H9 (cell line): Measurements from ENCODE around the gene CSN1S1. TPM values are rescaled to one million over a fixed set of nuclear protein-coding genes. Genes with fewer than 3 reads are reported as not detected.

Source experiments
- DNase-seq: peaks from one replicate; pipeline ENCODE4 v3.0.0-alpha.2; 2017
- H2AFZ ChIP-seq: one replicate; pipeline ENCODE4 v1.6.1; 2013; ENCODE audit warnings: mild to moderate bottlenecking, low read length, control low read depth, moderate library complexity
- H2AK5ac ChIP-seq: 2 replicates; pipeline ENCODE4 v1.6.1; 2013; ENCODE audit warnings: low read length, control low read depth, mixed read lengths; ENCODE audit not compliant: insufficient read length
- H2BK120ac ChIP-seq: one replicate; pipeline ENCODE4 v1.6.1; 2013; ENCODE audit warnings: low read depth, mild to moderate bottlenecking, low read length, control low read depth, inconsistent platforms; ENCODE audit not compliant: poor library complexity, severe bottlenecking
- H2BK12ac ChIP-seq: 2 replicates; pipeline ENCODE4 v1.6.1; 2013; ENCODE audit warnings: low read length, control low read depth, mixed read lengths, low read depth; ENCODE audit not compliant: insufficient read length
- H2BK15ac ChIP-seq: 2 replicates; pipeline ENCODE4 v1.6.1; 2013; ENCODE audit warnings: low read depth, low read length, control low read depth
- H2BK20ac ChIP-seq: one replicate; pipeline ENCODE4 v1.6.1; 2013; ENCODE audit warnings: low read depth, mild to moderate bottlenecking, low read length, control low read depth, inconsistent platforms; ENCODE audit not compliant: poor library complexity, severe bottlenecking
- H2BK5ac ChIP-seq: 2 replicates; pipeline ENCODE4 v1.6.1; 2013; ENCODE audit warnings: low read length, control low read depth, mixed read lengths; ENCODE audit not compliant: insufficient read length
- H3K14ac ChIP-seq: 2 replicates; pipeline ENCODE4 v1.6.1; 2013; ENCODE audit warnings: low read length, control low read depth; ENCODE audit not compliant: insufficient read depth
- H3K18ac ChIP-seq: 2 replicates; pipeline ENCODE4 v1.6.1; 2013; ENCODE audit warnings: low read depth, mild to moderate bottlenecking, mixed read lengths, low read length, control low read depth; ENCODE audit not compliant: insufficient read length
- H3K23ac ChIP-seq: 2 replicates; pipeline ENCODE4 v1.6.1; 2013; ENCODE audit warnings: low read length, control low read depth, mixed read lengths, low read depth; ENCODE audit not compliant: insufficient read length
- H3K23me2 ChIP-seq: 2 replicates; pipeline ENCODE4 v1.6.1; 2013; ENCODE audit warnings: low read depth, mild to moderate bottlenecking, mixed read lengths, low read length, control low read depth; ENCODE audit not compliant: insufficient read length, poor library complexity, severe bottlenecking
- H3K27ac ChIP-seq: 2 replicates; pipeline ENCODE4 v1.5.1; 2013; ENCODE audit warnings: low read length, control low read depth, mixed read lengths, low read depth; ENCODE audit not compliant: insufficient read length
- H3K27me3 ChIP-seq: 2 replicates; pipeline ENCODE4 v1.6.1; 2013; ENCODE audit warnings: low read length, control low read depth, inconsistent platforms; ENCODE audit not compliant: insufficient read depth
- H3K4ac ChIP-seq: 2 replicates; pipeline ENCODE4 v1.6.1; 2013; ENCODE audit warnings: low read depth, mild to moderate bottlenecking, control low read depth, inconsistent platforms, low read length, moderate library complexity
- H3K4me1 ChIP-seq: 2 replicates; pipeline ENCODE4 v1.6.1; 2013; ENCODE audit warnings: low read length, control low read depth, inconsistent platforms; ENCODE audit not compliant: insufficient read depth
- H3K4me2 ChIP-seq: 2 replicates; pipeline ENCODE4 v1.6.1; 2013; ENCODE audit warnings: low read length, control low read depth, mixed read lengths; ENCODE audit not compliant: insufficient read length, insufficient read depth
- H3K56ac ChIP-seq: 2 replicates; pipeline ENCODE4 v1.6.1; 2013; ENCODE audit warnings: low read depth, mild to moderate bottlenecking, mixed read lengths, low read length, control low read depth; ENCODE audit not compliant: insufficient read length
- H3K79me1 ChIP-seq: 2 replicates; pipeline ENCODE4 v1.6.1; 2013; ENCODE audit warnings: low read depth, mild to moderate bottlenecking, moderate library complexity, low read length, control low read depth, inconsistent platforms; ENCODE audit not compliant: insufficient read depth, poor library complexity, severe bottlenecking
- H3K79me2 ChIP-seq: 2 replicates; pipeline ENCODE4 v1.6.1; 2013; ENCODE audit warnings: low read length, control low read depth, inconsistent platforms; ENCODE audit not compliant: insufficient read depth
- H3K9ac ChIP-seq: 2 replicates; pipeline ENCODE4 v1.6.1; 2013; ENCODE audit warnings: low read length, control low read depth, mixed read lengths; ENCODE audit not compliant: insufficient read length; ENCODE audit errors: extremely low read depth
- H3K9me3 ChIP-seq: one replicate; pipeline ENCODE4 v1.6.1; 2013; ENCODE audit warnings: low read depth, low read length, inconsistent platforms; ENCODE audit not compliant: control insufficient read depth
- H3T11ph ChIP-seq: one replicate; pipeline ENCODE4 v1.6.1; 2013; ENCODE audit warnings: mild to moderate bottlenecking, low read length, control low read depth, inconsistent platforms
- H4K20me1 ChIP-seq: one replicate; pipeline ENCODE4 v1.6.1; 2013; ENCODE audit not compliant: control insufficient read depth, insufficient read length, insufficient read depth
- H4K5ac ChIP-seq: 2 replicates; pipeline ENCODE4 v1.6.1; 2013; ENCODE audit warnings: low read depth, mild to moderate bottlenecking, mixed read lengths, low read length, control low read depth; ENCODE audit not compliant: insufficient read length
- H4K8ac ChIP-seq: replicated peaks from 2 replicates; pipeline ENCODE4 v1.6.1; 2013; ENCODE audit warnings: low read length, control low read depth, mixed read lengths, low read depth; ENCODE audit not compliant: insufficient read length
- H4K91ac ChIP-seq: 2 replicates; pipeline ENCODE4 v1.6.1; 2013; ENCODE audit warnings: low read depth, mild to moderate bottlenecking, moderate library complexity, mixed read lengths, low read length, control low read depth; ENCODE audit not compliant: insufficient read length
- H3K27ac Mint-ChIP-seq, 3 experiments: 2 replicates in 2 of 3; 3 replicates in 1 of 3; pipeline ENCODE4 v1.8.0; 2020 to 2021; ENCODE audit warnings: mixed read lengths in 3 of 3, mild to moderate bottlenecking in 1 of 3, moderate library complexity in 1 of 3
- H3K27me3 Mint-ChIP-seq: 2 replicates; pipeline ENCODE4 v1.8.0; 2021; ENCODE audit warnings: low read depth, mild to moderate bottlenecking, moderate library complexity, mixed read lengths
- H3K36me3 Mint-ChIP-seq, 3 experiments: 2 replicates in 2 of 3; 3 replicates in 1 of 3; pipeline ENCODE4 v1.8.0; 2020 to 2021; ENCODE audit warnings: low read depth in 3 of 3, mixed read lengths in 3 of 3; ENCODE audit not compliant: insufficient read depth in 1 of 3
- H3K4me1 Mint-ChIP-seq, 2 experiments: 2 replicates each; pipeline ENCODE4 v1.8.0; 2020; ENCODE audit warnings: mixed read lengths in 2 of 2
- H3K4me3 Mint-ChIP-seq, 2 experiments: 2 replicates in 1 of 2; 3 replicates in 1 of 2; pipeline ENCODE4 v1.8.0; 2020 to 2021; ENCODE audit warnings: mild to moderate bottlenecking in 2 of 2, mixed read lengths in 2 of 2, moderate library complexity in 1 of 2
- H3K9me3 Mint-ChIP-seq, 2 experiments: 2 replicates in 1 of 2; 3 replicates in 1 of 2; pipeline ENCODE4 v1.8.0; 2020; ENCODE audit warnings: mild to moderate bottlenecking in 2 of 2, mixed read lengths in 2 of 2, moderate library complexity in 1 of 2
- CTCF ChIP-seq: fragments of 200-600 bp; sonication (generic); conservative IDR thresholded peaks from 3 replicates; pipeline ENCODE4 v1.8.0; 2021; ENCODE audit warnings: antibody characterized with exemption, mild to moderate bottlenecking
- WGBS: extraction: QIAGEN DNeasy Blood & Tissue Kit; methylation state at CpG from one replicate; pipeline ENCODE4 v1.1.7; 2013; ENCODE audit warnings: missing lambda C conversion rate, low lambda C conversion rate, mixed read lengths; ENCODE audit not compliant: insufficient read length; ENCODE audit errors: extremely low coverage; 5-methylcytosine and 5-hydroxymethylcytosine counted together
- total RNA-seq: library from RNA; stranded (reverse); gene quantifications from 2 replicates; pipeline ENCODE4 v1.2.1, GENCODE V29; 2021

The CSN1S1 gene
- total RNA-seq, 1 experiment from 2014 or later = not detected

- Histone ChIP-seq H2BK120ac (no peak overlapping the region), H4K20me1 (no peaks in the 10 kb centered on the region), H3K4me1 (no peaks in the 10 kb centered on the region), H4K91ac (no peak overlapping the region), H3K23ac (no peak overlapping the region), H3K9ac (no peak overlapping the region), H3K56ac (no peak overlapping the region), H3K79me1 (no peaks in the 10 kb centered on the region), H2AFZ (no peak overlapping the region), H2BK5ac (no peak overlapping the region), H3K27me3 (no peaks in the 10 kb centered on the region), H3K79me2 (no peaks in the 10 kb centered on the region), H2BK12ac (no peak overlapping the region), H3K9me3 (no peaks in the 10 kb centered on the region), H2BK20ac (no peak overlapping the region), H3K18ac (no peak overlapping the region), H2BK15ac (no peak overlapping the region), H2AK5ac (no peak overlapping the region), H3K4ac (no peak overlapping the region), H3K23me2 (no peaks in the 10 kb centered on the region), H3K4me2 (no peak overlapping the region), H4K5ac (no peak overlapping the region), H3T11ph (no peak overlapping the region), H3K14ac (no peak overlapping the region), H4K8ac (no peak overlapping the region), H3K27ac (no peak overlapping the region)
- Mint-ChIP-seq H3K27me3 (no peaks in the 10 kb centered on the region), H3K27ac (no peak overlapping the region), H3K4me1 (peaks cover 3 to 5% of the 10 kb centered on the region in 2 experiments), H3K9me3 (no peaks in the 10 kb centered on the region), H3K36me3 (no peaks in the 10 kb centered on the region), H3K4me3 (no peak overlapping the region)
- WGBS = no CpG with 5 or more reads among the region's 1 CpG
- no peak for DNase-seq
- no peak for TF ChIP-seq CTCF
Observed at GRCh38 chr4:69986663-69987062, 55.8 kb downstream of the CSN1S1 start.
